IPS-20b (cell line): Measurements from ENCODE around the gene VAMP4.
"Not testable (repeated sequence)": the region's sequence is repeated elsewhere in the genome, so short reads cannot be mapped to it uniquely, and the experiment has no call there.

Experiments
- H3K27ac ChIP-seq: one replicate; pipeline ENCODE4 v1.5.1; 2013; ENCODE audit warnings: low read length
- H3K27me3 ChIP-seq: 2 replicates; pipeline ENCODE4 v1.6.1; 2013; ENCODE audit warnings: mild to moderate bottlenecking, low read length, inconsistent platforms; ENCODE audit not compliant: insufficient read depth
- H3K36me3 ChIP-seq: 2 replicates; pipeline ENCODE4 v1.6.1; 2013; ENCODE audit warnings: low read depth, mild to moderate bottlenecking, inconsistent platforms, low read length, moderate library complexity; ENCODE audit not compliant: insufficient read depth
- H3K4me1 ChIP-seq: 2 replicates; pipeline ENCODE4 v1.6.1; 2013; ENCODE audit warnings: mild to moderate bottlenecking, control low read depth, inconsistent platforms, low read length, moderate library complexity; ENCODE audit not compliant: insufficient read depth
- H3K4me3 ChIP-seq: 2 replicates; pipeline ENCODE4 v1.5.1; 2013; ENCODE audit warnings: mild to moderate bottlenecking, low read length, inconsistent platforms
- H3K9ac ChIP-seq: 2 replicates; pipeline ENCODE4 v1.6.1; 2013; ENCODE audit warnings: low read depth, mild to moderate bottlenecking, inconsistent platforms, low read length, moderate library complexity
- H3K9me3 ChIP-seq: 2 replicates; pipeline ENCODE4 v1.6.1; 2013; ENCODE audit warnings: mild to moderate bottlenecking, low read depth, low read length, inconsistent platforms; ENCODE audit not compliant: insufficient read depth

The VAMP4 gene

DNA sequence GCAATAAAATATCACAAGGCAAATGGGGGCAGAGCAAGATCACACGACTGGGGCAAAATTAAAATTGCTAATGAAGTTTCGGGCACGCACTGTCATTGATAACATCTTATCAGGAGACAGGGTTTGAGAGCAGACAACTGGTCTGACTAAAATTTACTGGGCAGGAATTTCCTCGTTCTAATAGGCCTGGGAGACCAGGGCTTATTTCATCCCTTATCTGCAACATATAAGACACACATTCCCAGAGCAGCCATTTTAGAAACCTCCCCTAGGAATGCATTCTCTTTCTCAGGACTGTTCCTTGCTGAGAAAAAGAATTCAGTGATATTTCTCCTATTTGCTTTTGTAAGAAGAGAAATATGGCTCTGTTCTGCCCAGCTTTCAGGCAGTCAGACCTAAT, 18.7 kb downstream of the VAMP4 start:
- H3K4me3 ChIP-seq, H3K27ac ChIP-seq, H3K27me3 ChIP-seq, H3K9me3 ChIP-seq, H3K9ac ChIP-seq, H3K36me3 ChIP-seq, H3K4me1 ChIP-seq: not testable (repeated sequence)

DNA sequence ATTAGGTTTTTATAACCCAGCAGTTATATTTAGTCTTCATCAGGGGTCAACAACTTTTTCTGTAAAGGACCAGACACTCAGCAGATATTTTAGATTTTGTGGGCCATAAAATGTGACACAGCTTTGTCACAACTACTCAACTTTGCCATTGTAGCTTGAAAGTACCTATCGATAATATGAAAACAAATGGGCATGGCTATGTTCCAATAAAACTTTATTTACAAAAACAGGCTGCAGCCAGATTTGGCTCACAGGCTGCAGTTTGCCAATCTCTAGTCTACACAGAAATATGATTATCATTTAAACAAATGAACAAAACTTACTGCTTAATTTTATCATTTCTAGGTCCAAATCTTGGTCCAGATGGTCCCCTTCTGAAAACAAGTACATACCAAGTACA, 23.0 kb downstream of the VAMP4 start:
- H3K36me3 ChIP-seq: no peaks in the 10 kb centered on the region
- no peaks in the 10 kb centered on the region for H3K27me3 ChIP-seq
- no peak overlapping the region for H3K27ac ChIP-seq
- no peaks in the 10 kb centered on the region for H3K4me1 ChIP-seq
- H3K9me3 ChIP-seq: peaks cover 10% of the 10 kb centered on the region
- no peak overlapping the region for H3K9ac ChIP-seq
- H3K4me3 ChIP-seq: no peak overlapping the region

DNA sequence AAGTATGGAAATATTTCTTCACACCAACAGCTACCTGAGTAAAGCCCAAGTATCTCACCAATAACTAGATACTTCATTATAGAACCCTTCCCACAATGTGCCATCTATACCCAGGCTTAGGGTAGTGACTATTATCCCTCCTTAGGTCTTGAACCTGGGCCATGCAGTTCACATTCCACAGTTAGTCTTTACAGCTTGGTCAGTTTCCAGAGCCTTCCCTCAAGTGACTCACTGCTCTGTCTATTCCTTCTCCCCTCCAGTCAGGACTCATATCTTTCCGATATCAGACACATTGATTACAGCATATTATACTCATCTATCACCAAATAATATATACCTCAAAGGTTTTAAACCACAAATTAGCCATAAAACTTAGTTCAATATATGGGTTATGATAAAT, 23.6 kb downstream of the VAMP4 start:
- H3K9ac ChIP-seq: no peak overlapping the region
- H3K4me3 ChIP-seq: no peak overlapping the region
- no peaks in the 10 kb centered on the region for H3K36me3 ChIP-seq
- no peaks in the 10 kb centered on the region for H3K27me3 ChIP-seq
- H3K9me3 ChIP-seq: peaks cover 6% of the 10 kb centered on the region
- no peak overlapping the region for H3K27ac ChIP-seq
- H3K4me1 ChIP-seq: no peaks in the 10 kb centered on the region

DNA sequence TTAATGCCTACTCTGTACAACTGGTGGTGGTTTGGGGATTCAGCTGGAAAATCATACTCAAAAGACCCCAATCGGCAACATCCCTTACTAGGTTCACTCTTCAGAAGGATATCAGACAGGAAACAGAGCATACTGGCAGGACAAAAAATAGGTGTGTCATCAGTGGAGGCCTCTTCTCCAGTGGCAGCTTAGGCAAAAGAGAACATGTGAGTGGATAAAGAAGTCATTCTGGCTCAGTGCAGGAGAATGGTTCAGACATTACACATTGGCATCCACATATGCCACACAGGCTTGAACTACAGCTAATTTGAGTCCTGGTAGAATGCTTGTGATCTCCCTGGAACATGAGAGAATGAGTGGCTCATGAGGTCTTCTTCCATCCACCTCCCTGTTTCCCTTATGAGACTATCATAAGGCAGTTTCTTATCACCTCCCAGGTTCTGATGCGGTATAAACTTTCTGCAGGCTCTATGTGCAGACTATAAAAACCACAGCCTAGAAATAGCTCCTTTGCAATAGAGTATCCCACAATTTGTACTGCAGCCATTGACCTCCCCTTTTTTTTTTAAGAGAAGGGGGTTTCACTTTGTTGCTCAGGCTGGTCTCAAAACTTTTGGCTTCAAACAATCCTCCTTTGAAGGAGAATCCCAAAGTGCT, 24.7 kb downstream of the VAMP4 start:
- H3K27me3 ChIP-seq: no peaks in the 10 kb centered on the region
- H3K9me3 ChIP-seq: no peaks in the 10 kb centered on the region
- H3K9ac ChIP-seq: no peak overlapping the region
- no peak overlapping the region for H3K4me3 ChIP-seq
- H3K27ac ChIP-seq: no peak overlapping the region
- H3K36me3 ChIP-seq: no peaks in the 10 kb centered on the region
- H3K4me1 ChIP-seq: no peaks in the 10 kb centered on the region

DNA sequence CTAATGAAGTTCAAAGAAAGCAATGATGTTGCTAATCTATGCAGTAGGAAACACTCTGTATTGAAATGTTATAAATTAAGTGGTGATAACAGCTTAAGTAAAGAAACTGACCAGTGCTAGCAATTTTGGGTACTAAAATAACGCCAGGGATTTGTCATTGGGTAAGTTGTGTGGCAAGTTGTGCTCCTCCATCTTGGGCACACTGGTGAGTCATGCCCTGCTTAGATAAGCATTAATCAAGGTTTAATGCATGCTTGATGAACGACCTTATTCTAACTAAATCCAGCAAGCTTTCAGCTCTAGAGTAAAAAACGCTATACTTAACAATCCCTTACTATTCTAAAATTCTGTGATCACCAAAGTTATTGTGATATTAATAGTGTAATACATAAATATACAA, 25.2 kb downstream of the VAMP4 start:
- no peak overlapping the region for H3K4me3 ChIP-seq
- H3K9ac ChIP-seq: no peak overlapping the region

DNA sequence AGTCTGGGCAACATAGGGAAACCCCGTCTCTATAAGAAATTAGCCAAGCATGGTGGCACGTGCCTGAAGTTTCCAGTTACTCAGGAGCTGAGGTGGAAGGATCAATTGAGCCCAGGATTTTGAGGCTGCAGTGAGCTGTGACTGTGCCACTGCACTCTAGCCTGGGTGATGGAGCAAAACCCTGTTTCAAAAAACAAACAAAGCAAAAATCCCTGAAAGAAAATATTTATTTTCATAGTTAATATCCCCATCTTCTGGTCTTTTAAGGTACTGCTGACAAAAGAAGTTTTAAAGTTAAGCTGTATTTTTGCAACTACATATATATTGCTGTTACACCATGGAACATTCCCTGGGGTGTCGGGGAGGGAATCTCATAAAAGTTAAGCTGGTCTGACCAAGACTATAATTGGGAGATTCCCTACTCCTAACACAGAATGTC, 26.0 kb downstream of the VAMP4 start:
- no peak overlapping the region for H3K27ac ChIP-seq
- no peaks in the 10 kb centered on the region for H3K9me3 ChIP-seq
- no peak overlapping the region for H3K9ac ChIP-seq

More for the DNA sequence above, 25.2 kb downstream of the VAMP4 start:
- H3K36me3 ChIP-seq: no peaks in the 10 kb centered on the region
- H3K27me3 ChIP-seq: no peaks in the 10 kb centered on the region
- H3K27ac ChIP-seq: no peak overlapping the region
- no peaks in the 10 kb centered on the region for H3K9me3 ChIP-seq
- H3K4me1 ChIP-seq: no peaks in the 10 kb centered on the region

DNA sequence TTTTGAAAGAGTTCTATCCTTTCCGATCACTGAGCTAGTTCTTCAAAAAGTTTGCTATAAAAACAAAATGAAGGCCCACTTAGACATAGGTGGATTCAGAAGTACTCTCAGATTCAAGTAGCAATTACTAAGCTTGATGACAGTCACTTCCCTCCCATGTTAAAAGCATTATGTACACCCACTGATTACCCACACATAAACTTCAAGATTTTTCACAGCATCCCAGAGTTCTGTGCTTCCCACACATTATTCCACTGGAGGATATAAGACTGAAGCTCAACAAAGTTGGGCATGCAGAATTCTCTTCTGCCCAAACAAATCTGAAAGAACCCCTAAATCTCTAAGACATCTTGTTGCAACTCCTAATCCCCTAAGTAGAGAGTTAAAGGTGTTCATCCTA, 29.5 kb downstream of the VAMP4 start:
- H3K27me3 ChIP-seq: no peaks in the 10 kb centered on the region
- no peaks in the 10 kb centered on the region for H3K9me3 ChIP-seq
- no peaks in the 10 kb centered on the region for H3K4me1 ChIP-seq
- H3K36me3 ChIP-seq: no peaks in the 10 kb centered on the region
- H3K9ac ChIP-seq: no peak overlapping the region
- no peak overlapping the region for H3K27ac ChIP-seq
- H3K4me3 ChIP-seq: no peak overlapping the region

More for the DNA sequence above, 26.0 kb downstream of the VAMP4 start:
- Histone ChIP-seq H3K4me3 (no peak overlapping the region), H3K36me3 (no peaks in the 10 kb centered on the region), H3K4me1 (no peaks in the 10 kb centered on the region), H3K27me3 (no peaks in the 10 kb centered on the region)

DNA sequence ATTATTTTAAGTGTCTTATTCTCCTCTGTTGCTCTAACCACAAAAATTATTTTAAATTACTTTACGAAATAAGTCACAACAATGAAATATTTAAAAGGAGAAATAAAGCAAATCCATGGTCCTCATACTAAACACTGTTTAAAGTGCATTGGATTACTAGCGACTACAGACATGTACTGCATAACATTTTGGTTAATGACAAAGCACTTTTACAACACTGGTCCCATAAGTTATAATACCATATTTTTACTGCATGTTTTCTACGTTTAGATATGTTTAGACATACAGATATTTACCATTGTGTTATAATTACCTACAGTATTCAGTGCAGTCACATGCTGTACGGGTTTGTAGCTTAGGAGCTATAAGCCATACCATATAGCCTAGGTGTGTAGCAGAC, 30.2 kb downstream of the VAMP4 start:
- no peaks in the 10 kb centered on the region for H3K9me3 ChIP-seq

DNA sequence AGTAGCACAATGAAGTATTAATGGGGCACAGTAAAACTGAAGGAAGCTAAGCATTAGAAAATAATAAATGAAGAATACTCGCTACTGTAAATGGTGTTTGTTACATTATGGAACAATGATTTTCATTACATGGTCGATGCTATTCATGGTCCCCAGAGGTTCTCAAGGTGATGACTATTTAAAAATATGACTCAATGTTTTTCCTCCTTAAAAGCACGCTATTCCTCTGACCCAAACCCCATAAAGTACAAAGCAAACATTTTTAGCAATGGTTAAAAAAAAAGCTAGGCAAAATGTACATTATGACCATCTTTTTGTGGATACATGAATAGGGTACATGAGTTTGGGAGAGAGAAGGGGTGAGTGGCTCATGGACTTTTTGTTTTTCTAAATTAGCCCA, 34.3 kb downstream of the VAMP4 start:
- Histone ChIP-seq H3K4me1 (no peaks in the 10 kb centered on the region), H3K36me3 (no peaks in the 10 kb centered on the region), H3K9me3 (no peaks in the 10 kb centered on the region), H3K4me3 (no peak overlapping the region), H3K9ac (no peak overlapping the region), H3K27ac (no peak overlapping the region), H3K27me3 (no peaks in the 10 kb centered on the region)

More for the DNA sequence above, 30.2 kb downstream of the VAMP4 start:
- no peaks in the 10 kb centered on the region for H3K36me3 ChIP-seq
- no peak overlapping the region for H3K9ac ChIP-seq
- no peaks in the 10 kb centered on the region for H3K4me1 ChIP-seq
- H3K27me3 ChIP-seq: no peaks in the 10 kb centered on the region
- no peak overlapping the region for H3K4me3 ChIP-seq
- H3K27ac ChIP-seq: no peak overlapping the region

DNA sequence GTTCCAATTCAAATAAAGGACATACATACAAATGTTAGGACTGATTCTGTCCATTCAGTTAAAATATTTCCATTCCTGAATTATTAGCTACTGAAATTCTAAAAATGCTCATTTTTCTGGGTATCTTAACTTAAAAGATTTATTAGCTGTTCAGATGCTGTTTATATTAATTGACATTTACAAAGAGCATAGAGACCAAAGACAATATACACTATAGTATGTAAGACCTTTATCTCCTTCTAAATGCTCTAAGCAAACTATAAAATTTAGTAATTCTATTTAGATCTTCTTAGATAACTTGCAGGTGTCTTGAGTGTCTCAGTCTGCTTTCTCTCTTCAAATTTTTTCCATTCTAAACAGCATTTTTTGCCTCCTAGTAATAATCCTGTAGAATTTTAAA, 39.3 kb downstream of the VAMP4 start:
- no peaks in the 10 kb centered on the region for H3K4me1 ChIP-seq
- no peak overlapping the region for H3K4me3 ChIP-seq
- no peaks in the 10 kb centered on the region for H3K27me3 ChIP-seq
- H3K9me3 ChIP-seq: no peaks in the 10 kb centered on the region
- no peak overlapping the region for H3K27ac ChIP-seq
- H3K36me3 ChIP-seq: no peaks in the 10 kb centered on the region
- no peak overlapping the region for H3K9ac ChIP-seq

DNA sequence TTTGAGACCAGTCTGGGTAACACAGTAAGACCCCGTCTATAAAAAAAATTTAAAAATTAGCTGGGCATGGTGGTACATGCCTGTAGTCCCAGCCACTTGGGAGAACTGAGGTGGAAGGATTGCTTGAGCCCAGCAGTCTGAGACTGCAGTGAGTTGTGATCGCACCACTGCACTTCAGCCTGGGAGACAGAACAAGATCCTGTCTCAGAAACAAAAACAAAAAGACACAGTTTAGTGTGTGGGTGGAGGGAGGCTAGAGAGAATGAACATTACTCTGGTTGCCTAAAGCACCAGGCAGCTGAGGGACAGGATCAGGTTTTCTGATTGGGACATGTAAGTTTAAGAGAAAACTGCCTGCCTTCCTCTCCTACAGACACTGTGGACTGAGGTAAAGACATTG, 42.3 kb downstream of the VAMP4 start:
- H3K4me1 ChIP-seq: no peaks in the 10 kb centered on the region
- no peak overlapping the region for H3K9ac ChIP-seq
- peaks cover 5% of the 10 kb centered on the region; the same call in 1 of the 2 replicates for H3K9me3 ChIP-seq
- H3K27ac ChIP-seq: no peak overlapping the region
- H3K4me3 ChIP-seq: no peak overlapping the region
- no peaks in the 10 kb centered on the region for H3K36me3 ChIP-seq
- no peaks in the 10 kb centered on the region for H3K27me3 ChIP-seq

DNA sequence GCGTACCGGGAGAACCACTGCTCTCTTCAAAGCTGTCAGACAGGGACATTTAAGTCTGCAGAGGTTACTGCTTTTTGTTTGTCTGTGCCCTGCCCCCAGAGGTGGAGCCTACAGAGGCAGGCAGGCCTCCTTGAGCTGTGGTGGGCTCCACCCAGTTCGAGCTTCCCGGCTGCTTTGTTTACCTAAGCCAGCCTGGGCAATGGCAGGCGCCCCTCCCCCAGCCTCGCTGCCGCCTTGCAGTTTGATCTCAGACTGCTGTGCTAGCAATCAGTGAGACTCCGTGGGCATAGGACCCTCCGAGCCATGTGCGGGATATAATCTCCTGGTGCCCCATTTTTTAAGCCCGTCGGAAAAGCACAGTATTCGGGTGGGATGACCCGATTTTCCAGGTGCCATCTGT, 46.1 kb downstream of the VAMP4 start:
- H3K9ac ChIP-seq, H3K4me3 ChIP-seq, H3K36me3 ChIP-seq, H3K4me1 ChIP-seq, H3K27ac ChIP-seq, H3K9me3 ChIP-seq, H3K27me3 ChIP-seq: not testable (repeated sequence)
